A549 (cell line): Measurements from ENCODE around the gene KIF16B. TPM values are rescaled to one million over a fixed set of nuclear protein-coding genes. Genes with fewer than 3 reads are reported as not detected.

Experiments
- ATAC-seq, 2 experiments: fragments of 200-7000 bp in 1 of 2; fragments of >200 bp in 1 of 2; cut with Nextera tagmentation in 1 of 2; cut with Tn5 transposase in 1 of 2; 3 replicates each; pipeline versions ENCODE4 v1.8.0 to v1.9.1; 2018 to 2020; ENCODE audit warnings: mild to moderate bottlenecking in 1 of 2, moderate library complexity in 1 of 2
- CTCF ChIA-PET: fragments of 300-600 bp; sonication (Branson Sonifier 250); formaldehyde crosslinking; extraction: SDS; loops from one replicate; lab custom pipeline; 2021; ENCODE audit warnings: antibody characterized with exemption, inconsistent platforms; lab: Yijun Ruan, JAX
- POLR2A ChIA-PET: fragments of 350-600 bp; formaldehyde crosslinking; extraction: SDS; loops from one replicate; lab custom pipeline; 2021; ENCODE audit warnings: antibody characterized with exemption, inconsistent platforms; lab: Yijun Ruan, JAX
- DNase-seq, 2 experiments: peaks; one replicate each; pipeline versions ENCODE4 v3.0.0 to v3.0.0-alpha.2; 2011 to 2016; ENCODE audit warnings: low read depth in 1 of 2, low spot score in 1 of 2
- FAIRE-seq: peaks from 2 replicates; lab custom pipeline; 2011; peaks lifted over from hg19 to GRCh38; lab: Jason Lieb, UNC
- H3K27ac ChIP-seq, 2 experiments: fragments of >200 bp; sonication (Bioruptor Twin); formaldehyde crosslinking; 3 replicates each; pipeline ENCODE4 v1.5.1; 2016 to 2017
- H3K4me1 ChIP-seq: fragments of >200 bp; sonication (Bioruptor Twin); formaldehyde crosslinking; 3 replicates; pipeline ENCODE4 v1.6.1; 2016
- H3K4me2 ChIP-seq: fragments of >200 bp; sonication (Bioruptor Twin); formaldehyde crosslinking; 3 replicates; pipeline ENCODE4 v1.6.1; 2016
- H3K4me3 ChIP-seq: fragments of >200 bp; sonication (Bioruptor Twin); formaldehyde crosslinking; 3 replicates; pipeline ENCODE4 v1.5.1; 2016
- H3K9me3 ChIP-seq: fragments of >200 bp; sonication (Bioruptor Twin); formaldehyde crosslinking; 3 replicates; pipeline ENCODE4 v1.6.1; 2016
- ATOH8 ChIP-seq: fragments of 250-450 bp; sonication (Bioruptor Pico); IDR thresholded peaks from 2 replicates; pipeline ENCODE4 v1.5.0; 2020; ENCODE audit warnings: low read depth, mild to moderate bottlenecking, moderate library complexity
- CBX2 ChIP-seq: fragments of 200-600 bp; sonication (generic); IDR thresholded peaks from 2 replicates; pipeline ENCODE4 v1.6.1; 2016; ENCODE audit warnings: low read depth, mild to moderate bottlenecking, borderline replicate concordance
- CHD2 ChIP-seq: fragments of 150-350 bp; IDR thresholded peaks from 2 replicates; pipeline ENCODE4 v1.6.1; 2014; ENCODE audit warnings: low read length; ENCODE audit not compliant: partially characterized antibody
- EHF ChIP-seq: fragments of 250-450 bp; sonication (Bioruptor Pico); IDR thresholded peaks from 2 replicates; pipeline ENCODE4 v1.5.0; 2020; ENCODE audit warnings: mild to moderate bottlenecking
- ESRRA ChIP-seq: fragments of 150-350 bp; IDR thresholded peaks from 2 replicates; pipeline ENCODE4 v1.6.1; 2014; ENCODE audit warnings: mild to moderate bottlenecking, low read length, borderline replicate concordance
- FOSB ChIP-seq: fragments of 250-450 bp; sonication (Bioruptor Pico); IDR thresholded peaks from 2 replicates; pipeline ENCODE4 v1.5.0; 2020; ENCODE audit warnings: mild to moderate bottlenecking, moderate library complexity
- FOXS1 ChIP-seq: fragments of 250-450 bp; sonication (Bioruptor Pico); IDR thresholded peaks from 2 replicates; pipeline ENCODE4 v1.5.0; 2020; ENCODE audit warnings: mild to moderate bottlenecking, moderate library complexity
- HOXB5 ChIP-seq: fragments of 250-450 bp; sonication (Bioruptor Pico); IDR thresholded peaks from 2 replicates; pipeline ENCODE4 v1.5.0; 2020; ENCODE audit warnings: mild to moderate bottlenecking, moderate library complexity
- JUNB ChIP-seq: fragments of >200 bp; sonication (Bioruptor Twin); formaldehyde crosslinking; IDR thresholded peaks from 2 replicates; pipeline ENCODE4 v1.6.1; 2016
- MAZ ChIP-seq: fragments of 150-350 bp; IDR thresholded peaks from 2 replicates; pipeline ENCODE4 v1.6.1; 2014; ENCODE audit warnings: antibody characterized with exemption, low read depth, low read length, borderline replicate concordance
- MYC ChIP-seq: IDR thresholded peaks from 2 replicates; pipeline ENCODE4 v1.6.1; 2012; ENCODE audit warnings: mild to moderate bottlenecking, inconsistent platforms, low read length, improper control_type of control experiment, borderline replicate concordance
- NPAS2 ChIP-seq: fragments of 250-450 bp; sonication (Bioruptor Pico); IDR thresholded peaks from 2 replicates; pipeline ENCODE4 v1.8.0; 2022; ENCODE audit warnings: mild to moderate bottlenecking, moderate library complexity, borderline replicate concordance
- PHF8 ChIP-seq: fragments of 200-600 bp; sonication (generic); IDR thresholded peaks from 2 replicates; pipeline ENCODE4 v1.6.1; 2016; ENCODE audit warnings: low read depth, mild to moderate bottlenecking, antibody characterized with exemption, moderate library complexity, borderline replicate concordance
- POLR2AphosphoS2 ChIP-seq: conservative IDR thresholded peaks from 2 replicates; pipeline ENCODE4 v1.6.1; 2012; ENCODE audit warnings: low read length, improper control_type of control experiment, inconsistent platforms
- REST ChIP-seq: fragments of 200-600 bp; sonication (generic); IDR thresholded peaks from 2 replicates; pipeline ENCODE4 v1.6.1; 2016; ENCODE audit warnings: antibody characterized with exemption, mild to moderate bottlenecking, moderate library complexity
- RNF2 ChIP-seq: fragments of 200-600 bp; sonication (generic); IDR thresholded peaks from 2 replicates; pipeline ENCODE4 v1.6.1; 2016; ENCODE audit warnings: low read depth, mild to moderate bottlenecking, antibody characterized with exemption, moderate library complexity, borderline replicate concordance
- SMC3 ChIP-seq: fragments of >200 bp; sonication (Bioruptor Twin); formaldehyde crosslinking; IDR thresholded peaks from 3 replicates; pipeline ENCODE4 v1.6.1; 2018; ENCODE audit warnings: inconsistent platforms
- WGBS: methylation state at CpG from one replicate; pipeline ENCODE4 v1.1.6; 2017; ENCODE audit errors: missing lambda C conversion rate; 5-methylcytosine and 5-hydroxymethylcytosine counted together
- polyA plus RNA-seq, 4 experiments: library from polyadenylated mRNA; depleted of rRNA in 3 of 4; stranded (reverse); fragments of >200 nt; fragmentation: RNase III in 1 of 4; extraction: RNeasy Plus Mini Kit Qiagen cat#74134 plus additional on column Dnase treatment in 1 of 4; gene quantifications; 2 replicates in 3 of 4; 3 replicates in 1 of 4; pipeline ENCODE4 v1.2.3, GENCODE V29; 2011 to 2017
- TF ChIP-seq, protein P1 (sequence below): fragments of >200 bp; sonication (Bioruptor Twin); formaldehyde crosslinking; IDR thresholded peaks from 3 replicates; pipeline ENCODE4 v1.5.1; 2016
- TF ChIP-seq, protein P2 (sequence below): fragments of >200 bp; sonication (Bioruptor Twin); formaldehyde crosslinking; IDR thresholded peaks from 2 replicates; pipeline ENCODE4 v1.6.1; 2016

Gene KIF16B
- polyA plus RNA-seq, 2 of the 4 experiments (the other 2 are of a cell fraction) = 14.1 to 23.3 TPM

GRCh38 chr20:16588241-16588640 lies 15.0 kb upstream of the KIF16B start:
- CTCF ChIA-PET = interaction anchor here (1.2 to 1.5 kb wide), 3 partner anchors 29 to 70 kb away, joined by 3 to 5 read pairs (median 4); no protein-coding TSS in a partner anchor
- FAIRE-seq = no peak
- Histone ChIP-seq H3K27ac (no peak overlapping the region), H3K4me3 (no peak overlapping the region), H3K4me2 (no peak overlapping the region), H3K4me1 (no peaks in the 10 kb centered on the region), H3K9me3 (no peaks in the 10 kb centered on the region)
- ATAC-seq = no peak
- 32% methylated on average over 5 of the region's 5 CpGs for WGBS
- POLR2A ChIA-PET = no interaction called here
- TF ChIP-seq ATOH8 (CRISPR knock-in tag) (no peak), SMC3 (no peak), FOSB (no peak), PHF8 (no peak), RNF2 (no peak), ESRRA (no peak), CBX2 (no peak), HOXB5 (CRISPR knock-in tag) (no peak)
- TF ChIP-seq, protein P1, sequence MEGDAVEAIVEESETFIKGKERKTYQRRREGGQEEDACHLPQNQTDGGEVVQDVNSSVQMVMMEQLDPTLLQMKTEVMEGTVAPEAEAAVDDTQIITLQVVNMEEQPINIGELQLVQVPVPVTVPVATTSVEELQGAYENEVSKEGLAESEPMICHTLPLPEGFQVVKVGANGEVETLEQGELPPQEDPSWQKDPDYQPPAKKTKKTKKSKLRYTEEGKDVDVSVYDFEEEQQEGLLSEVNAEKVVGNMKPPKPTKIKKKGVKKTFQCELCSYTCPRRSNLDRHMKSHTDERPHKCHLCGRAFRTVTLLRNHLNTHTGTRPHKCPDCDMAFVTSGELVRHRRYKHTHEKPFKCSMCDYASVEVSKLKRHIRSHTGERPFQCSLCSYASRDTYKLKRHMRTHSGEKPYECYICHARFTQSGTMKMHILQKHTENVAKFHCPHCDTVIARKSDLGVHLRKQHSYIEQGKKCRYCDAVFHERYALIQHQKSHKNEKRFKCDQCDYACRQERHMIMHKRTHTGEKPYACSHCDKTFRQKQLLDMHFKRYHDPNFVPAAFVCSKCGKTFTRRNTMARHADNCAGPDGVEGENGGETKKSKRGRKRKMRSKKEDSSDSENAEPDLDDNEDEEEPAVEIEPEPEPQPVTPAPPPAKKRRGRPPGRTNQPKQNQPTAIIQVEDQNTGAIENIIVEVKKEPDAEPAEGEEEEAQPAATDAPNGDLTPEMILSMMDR = no peak
- TF ChIP-seq, protein P2, sequence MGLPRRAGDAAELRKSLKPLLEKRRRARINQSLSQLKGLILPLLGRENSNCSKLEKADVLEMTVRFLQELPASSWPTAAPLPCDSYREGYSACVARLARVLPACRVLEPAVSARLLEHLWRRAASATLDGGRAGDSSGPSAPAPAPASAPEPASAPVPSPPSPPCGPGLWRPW = no peak
- no peak for DNase-seq

DNA sequence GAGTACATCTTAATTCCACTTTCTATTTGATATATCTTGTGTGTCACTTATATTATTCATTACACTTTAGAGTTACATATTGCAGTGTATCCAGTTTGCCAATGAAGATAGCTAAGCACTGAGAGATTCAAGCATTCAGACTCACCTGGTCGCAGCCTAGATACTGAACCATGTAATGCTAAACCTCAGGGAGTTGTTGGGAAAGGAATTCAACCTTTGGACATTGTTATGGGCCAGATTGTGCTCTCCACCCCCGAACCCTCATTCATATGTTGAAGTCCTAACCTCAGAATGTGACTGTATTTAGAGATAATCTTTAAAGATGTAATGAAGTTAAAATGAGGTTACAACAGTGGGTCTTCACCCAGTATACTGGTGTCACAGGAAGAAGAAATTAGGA lies 13.8 kb upstream of the KIF16B start:
- WGBS = 13% methylated on average over 2 of the region's 2 CpGs
- ATAC-seq (no peak), FAIRE-seq (no peak), DNase-seq (no peak)
- no peaks in the 10 kb centered on the region for H3K9me3 ChIP-seq
- no peak overlapping the region for H3K4me3 ChIP-seq
- ChIA-PET POLR2A (no interaction called here), CTCF (no interaction called here)
- no peak overlapping the region for H3K4me2 ChIP-seq
- H3K27ac ChIP-seq = no peak overlapping the region
- no peaks in the 10 kb centered on the region for H3K4me1 ChIP-seq
- TF ChIP-seq MYC = no peak
- no peak for TF ChIP-seq JUNB
- no peak for TF ChIP-seq REST
- TF ChIP-seq POLR2AphosphoS2 = no peak
- TF ChIP-seq, protein P1 = no peak
- no peak for TF ChIP-seq NPAS2
- TF ChIP-seq EHF (CRISPR knock-in tag) = no peak
- TF ChIP-seq CHD2 = no peak
- TF ChIP-seq FOXS1 (CRISPR knock-in tag) = no peak
- TF ChIP-seq MAZ = no peak
